Activated naive CD8-positive, alpha-beta T cell treated with anti-CD3 and anti-CD28 coated beads, Interleukin-2, amount 50 U/mL, for 24 hours (primary cell): ENCODE measurements around the gene VANGL1.
"Not testable (repeated sequence)": the region's sequence is repeated elsewhere in the genome, so short reads cannot be mapped to it uniquely, and the experiment has no call there.

Experiments
- ATAC-seq: fragments of 150-1000 bp; cut with Tn5 transposase; one replicate; pipeline ENCODE4 v1.10.0; 2021
- DNase-seq: peaks from one replicate; pipeline ENCODE4 v3.0.0; 2021
- H3K27ac Mint-ChIP-seq: one replicate; pipeline ENCODE4 v1.8.0; 2021; ENCODE audit warnings: mild to moderate bottlenecking, mixed read lengths
- H3K27me3 Mint-ChIP-seq: one replicate; pipeline ENCODE4 v1.8.0; 2021; ENCODE audit warnings: mixed read lengths
- H3K36me3 Mint-ChIP-seq: one replicate; pipeline ENCODE4 v1.8.0; 2021; ENCODE audit warnings: low read depth, mixed read lengths
- H3K4me1 Mint-ChIP-seq: one replicate; pipeline ENCODE4 v1.8.0; 2021; ENCODE audit warnings: mixed read lengths
- H3K4me3 Mint-ChIP-seq: one replicate; pipeline ENCODE4 v1.8.0; 2021; ENCODE audit warnings: mild to moderate bottlenecking, moderate library complexity, mixed read lengths
- H3K9me3 Mint-ChIP-seq: one replicate; pipeline ENCODE4 v1.8.0; 2021; ENCODE audit warnings: mixed read lengths

Gene VANGL1

GRCh38 chr1:115632251-115633026 is 9.3 kb upstream of the VANGL1 start:
- no peaks in the 10 kb centered on the region for H3K4me1 Mint-ChIP-seq
- no peak overlapping the region for H3K4me3 Mint-ChIP-seq
- peaks cover 16% of the 10 kb centered on the region for H3K9me3 Mint-ChIP-seq
- no peak for DNase-seq
- H3K36me3 Mint-ChIP-seq = no peaks in the 10 kb centered on the region
- no peak overlapping the region for H3K27ac Mint-ChIP-seq
- peaks cover 20% of the 10 kb centered on the region for H3K27me3 Mint-ChIP-seq
- no peak for ATAC-seq

GRCh38 chr1:115633606-115634005 is 8.2 kb upstream of the VANGL1 start:
- H3K27ac Mint-ChIP-seq = not testable (repeated sequence)
- H3K27me3 Mint-ChIP-seq = peaks cover 24% of the 10 kb centered on the region

GRCh38 chr1:115637247-115637646 is 4.5 kb upstream of the VANGL1 start:
- peaks cover 33% of the 10 kb centered on the region for H3K9me3 Mint-ChIP-seq
- H3K27me3 Mint-ChIP-seq = peaks cover 32% of the 10 kb centered on the region
- not testable (repeated sequence) for H3K4me3 Mint-ChIP-seq, H3K27ac Mint-ChIP-seq, DNase-seq, H3K36me3 Mint-ChIP-seq, H3K4me1 Mint-ChIP-seq, ATAC-seq

More at GRCh38 chr1:115633606-115634005, 8.2 kb upstream of the VANGL1 start:
- peaks cover 21% of the 10 kb centered on the region for H3K9me3 Mint-ChIP-seq
- H3K36me3 Mint-ChIP-seq, DNase-seq, ATAC-seq, H3K4me1 Mint-ChIP-seq, H3K4me3 Mint-ChIP-seq: not testable (repeated sequence)

- Mint-ChIP-seq H3K4me3 (no peak overlapping the region), H3K36me3 (peaks cover 6% of the 10 kb centered on the region)
Observed at GRCh38 chr1:115640384-115640783, 1.4 kb upstream of the VANGL1 start.

GRCh38 chr1:115642168-115643072 is 650 bp downstream of the VANGL1 start:
- Mint-ChIP-seq H3K27me3 (peaks cover 39% of the 10 kb centered on the region), H3K27ac (no peak overlapping the region), H3K4me1 (peaks cover 13% of the 10 kb centered on the region), H3K36me3 (peaks cover 6% of the 10 kb centered on the region), H3K4me3 (peak overlapping the region; percentile 74), H3K9me3 (peaks cover 22% of the 10 kb centered on the region)
- ATAC-seq (peak; percentile 41), DNase-seq (peak; percentile 26)

More at GRCh38 chr1:115640384-115640783, 1.4 kb upstream of the VANGL1 start:
- DNase-seq (no peak), ATAC-seq (no peak)
- peaks cover 13% of the 10 kb centered on the region for H3K4me1 Mint-ChIP-seq
- peaks cover 33% of the 10 kb centered on the region for H3K9me3 Mint-ChIP-seq
- no peak overlapping the region for H3K27ac Mint-ChIP-seq
- H3K27me3 Mint-ChIP-seq = peaks cover 42% of the 10 kb centered on the region

GRCh38 chr1:115643225-115643624 is 1.5 kb downstream of the VANGL1 start:
- peak overlapping the region; percentile 74 for H3K4me3 Mint-ChIP-seq
- H3K27me3 Mint-ChIP-seq = peaks cover 36% of the 10 kb centered on the region
- H3K4me1 Mint-ChIP-seq = peaks cover 13% of the 10 kb centered on the region
- DNase-seq (no peak), ATAC-seq (no peak)
- H3K27ac Mint-ChIP-seq = no peak overlapping the region
- H3K9me3 Mint-ChIP-seq = peaks cover 16% of the 10 kb centered on the region
- H3K36me3 Mint-ChIP-seq = peaks cover 6% of the 10 kb centered on the region

- no peak for ATAC-seq
- H3K27me3 Mint-ChIP-seq = peaks cover 33% of the 10 kb centered on the region
- no peak for DNase-seq
- no peak overlapping the region for H3K4me3 Mint-ChIP-seq
- peaks cover 6% of the 10 kb centered on the region for H3K36me3 Mint-ChIP-seq
- H3K4me1 Mint-ChIP-seq = peaks cover 13% of the 10 kb centered on the region
- no peak overlapping the region for H3K27ac Mint-ChIP-seq
- H3K9me3 Mint-ChIP-seq = peaks cover 11% of the 10 kb centered on the region
Observed at GRCh38 chr1:115643666-115644065, 1.9 kb downstream of the VANGL1 start.

GRCh38 chr1:115644109-115644508 is 2.3 kb downstream of the VANGL1 start:
- H3K27me3 Mint-ChIP-seq = peaks cover 33% of the 10 kb centered on the region
- H3K4me3 Mint-ChIP-seq = no peak overlapping the region
- H3K9me3 Mint-ChIP-seq = peaks cover 11% of the 10 kb centered on the region
- no peak overlapping the region for H3K27ac Mint-ChIP-seq
- H3K4me1 Mint-ChIP-seq = peaks cover 13% of the 10 kb centered on the region
- DNase-seq (no peak), ATAC-seq (no peak)
- H3K36me3 Mint-ChIP-seq = peaks cover 6% of the 10 kb centered on the region

- no peaks in the 10 kb centered on the region for H3K36me3 Mint-ChIP-seq
- peaks cover 16% of the 10 kb centered on the region for H3K4me1 Mint-ChIP-seq
- ATAC-seq (no peak), DNase-seq (no peak)
- no peaks in the 10 kb centered on the region for H3K9me3 Mint-ChIP-seq
- H3K27ac Mint-ChIP-seq = no peak overlapping the region
- peaks cover 18% of the 10 kb centered on the region for H3K27me3 Mint-ChIP-seq
- no peak overlapping the region for H3K4me3 Mint-ChIP-seq
Observed at GRCh38 chr1:115647047-115647446, 5.3 kb downstream of the VANGL1 start.

- Mint-ChIP-seq H3K27me3 (peaks cover 18% of the 10 kb centered on the region), H3K27ac (no peak overlapping the region), H3K9me3 (no peaks in the 10 kb centered on the region), H3K36me3 (no peaks in the 10 kb centered on the region), H3K4me3 (no peak overlapping the region), H3K4me1 (peaks cover 16% of the 10 kb centered on the region)
- DNase-seq (no peak), ATAC-seq (peak; percentile 84)
Observed at GRCh38 chr1:115647507-115647906, 5.7 kb downstream of the VANGL1 start.

- peaks cover 11% of the 10 kb centered on the region for H3K4me1 Mint-ChIP-seq
- H3K27me3 Mint-ChIP-seq = peaks cover 14% of the 10 kb centered on the region
- H3K27ac Mint-ChIP-seq = no peak overlapping the region
- H3K9me3 Mint-ChIP-seq = no peaks in the 10 kb centered on the region
- ATAC-seq (no peak), DNase-seq (no peak)
- no peaks in the 10 kb centered on the region for H3K36me3 Mint-ChIP-seq
- no peak overlapping the region for H3K4me3 Mint-ChIP-seq
Observed at GRCh38 chr1:115647919-115648650, 6.3 kb downstream of the VANGL1 start.

- Mint-ChIP-seq H3K4me1 (peaks cover 7% of the 10 kb centered on the region), H3K27me3 (peaks cover 7% of the 10 kb centered on the region), H3K9me3 (no peaks in the 10 kb centered on the region), H3K27ac (no peak overlapping the region), H3K36me3 (no peaks in the 10 kb centered on the region), H3K4me3 (no peak overlapping the region)
- ATAC-seq (peak; percentile 73), DNase-seq (no peak)
Observed at GRCh38 chr1:115648717-115649691, 7.2 kb downstream of the VANGL1 start.

- Mint-ChIP-seq H3K4me1 (peaks cover 9% of the 10 kb centered on the region), H3K4me3 (no peak overlapping the region), H3K36me3 (no peaks in the 10 kb centered on the region), H3K9me3 (no peaks in the 10 kb centered on the region), H3K27me3 (no peaks in the 10 kb centered on the region), H3K27ac (no peak overlapping the region)
- no peak for ATAC-seq
- DNase-seq = no peak
Observed at GRCh38 chr1:115649964-115650363, 8.2 kb downstream of the VANGL1 start.
